Esophagus squamous epithelium (tissue), 5 donors: ENCODE measurements around the gene TMEM123. TPM values are rescaled to one million over a fixed set of nuclear protein-coding genes. Genes with fewer than 3 reads are reported as not detected.

ENCODE experiments used
- DNase-seq: peaks from one replicate; lab custom pipeline; 2025; lab: John Stamatoyannopoulos, UW
- H3K27ac ChIP-seq, 4 donors: fragments of 200-600 bp; sonication (generic); one replicate each; pipeline ENCODE4 v1.5.1; 2016 to 2019; ENCODE audit warnings: mild to moderate bottlenecking in 1 of 4
- H3K27me3 ChIP-seq, 4 donors: fragments of 200-600 bp; sonication (generic); 1 replicate in 3 of 4; 2 replicates in 1 of 4; pipeline versions ENCODE4 v1.5.1 to v1.6.0; 2017 to 2021; ENCODE audit warnings: antibody characterized with exemption in 1 of 4
- H3K36me3 ChIP-seq, 3 donors: fragments of 200-600 bp; sonication (generic); one replicate each; pipeline ENCODE4 v1.5.1; 2016 to 2019
- H3K4me1 ChIP-seq, 3 donors: fragments of 200-600 bp; sonication (generic); one replicate each; pipeline ENCODE4 v1.5.1; 2017 to 2019
- H3K4me3 ChIP-seq, 4 donors: fragments of 200-600 bp; sonication (generic); 1 replicate in 3 of 4; 2 replicates in 1 of 4; pipeline ENCODE4 v1.5.1; 2016 to 2019; ENCODE audit warnings: mild to moderate bottlenecking in 2 of 4, moderate library complexity in 1 of 4
- H3K9me3 ChIP-seq, 3 donors: fragments of 200-600 bp; sonication (generic); one replicate each; pipeline ENCODE4 v1.5.1; 2016 to 2019
- POLR2A ChIP-seq, 4 donors: fragments of 450-650 bp; IDR thresholded peaks; one replicate each; pipeline ENCODE4 v1.6.1; 2017; ENCODE audit warnings: antibody characterized with exemption in 4 of 4, mild to moderate bottlenecking in 4 of 4, moderate library complexity in 3 of 4
- WGBS, 2 donors: methylation state at CpG; one replicate each; pipeline ENCODE4 v1.1.5; 2018; 5-methylcytosine and 5-hydroxymethylcytosine counted together
- intact Hi-C: fragments of 100-400 bp; cut with DNase I; formaldehyde crosslinking; loops from one replicate; pipeline ENCODE4 v1.15.0; 2022
- total RNA-seq, 4 donors: library from RNA; depleted of rRNA; stranded (reverse); fragments of >200 nt; gene quantifications; one replicate each; pipeline ENCODE4 v1.1.0, GENCODE V29; 2016
- TF ChIP-seq, protein P1 (sequence below), 6 experiments: fragments of 450-650 bp in 4 of 6; fragments of 200-600 bp in 2 of 6; sonication (generic) in 2 of 6; IDR thresholded peaks; one replicate each; pipeline ENCODE4 v1.5.1; 2016 to 2019; ENCODE audit warnings: antibody characterized with exemption in 6 of 6, mild to moderate bottlenecking in 4 of 6, moderate library complexity in 4 of 6
- donor health status: DM: yes; HTN: yes; CAD: no.

Gene TMEM123
- total RNA-seq, 4 donors from 2014 or later = 53.2 to 152 (median 128) TPM

GRCh38 chr11:102387043-102387781 lies 65.4 kb downstream of the TMEM123 start:
- no peak overlapping the region for H3K27ac ChIP-seq
- 77 to 78% methylated on average over 6 to 8 of the region's 8 CpGs for whole genome bisulfite sequencing, 2 donors
- TF ChIP-seq, protein P1, sequence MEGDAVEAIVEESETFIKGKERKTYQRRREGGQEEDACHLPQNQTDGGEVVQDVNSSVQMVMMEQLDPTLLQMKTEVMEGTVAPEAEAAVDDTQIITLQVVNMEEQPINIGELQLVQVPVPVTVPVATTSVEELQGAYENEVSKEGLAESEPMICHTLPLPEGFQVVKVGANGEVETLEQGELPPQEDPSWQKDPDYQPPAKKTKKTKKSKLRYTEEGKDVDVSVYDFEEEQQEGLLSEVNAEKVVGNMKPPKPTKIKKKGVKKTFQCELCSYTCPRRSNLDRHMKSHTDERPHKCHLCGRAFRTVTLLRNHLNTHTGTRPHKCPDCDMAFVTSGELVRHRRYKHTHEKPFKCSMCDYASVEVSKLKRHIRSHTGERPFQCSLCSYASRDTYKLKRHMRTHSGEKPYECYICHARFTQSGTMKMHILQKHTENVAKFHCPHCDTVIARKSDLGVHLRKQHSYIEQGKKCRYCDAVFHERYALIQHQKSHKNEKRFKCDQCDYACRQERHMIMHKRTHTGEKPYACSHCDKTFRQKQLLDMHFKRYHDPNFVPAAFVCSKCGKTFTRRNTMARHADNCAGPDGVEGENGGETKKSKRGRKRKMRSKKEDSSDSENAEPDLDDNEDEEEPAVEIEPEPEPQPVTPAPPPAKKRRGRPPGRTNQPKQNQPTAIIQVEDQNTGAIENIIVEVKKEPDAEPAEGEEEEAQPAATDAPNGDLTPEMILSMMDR (IDR thresholded peaks at IDR 0.05) = no peak
- no peak for TF ChIP-seq POLR2A (IDR thresholded peaks at IDR 0.05)
- H3K9me3 ChIP-seq = no peaks in the 10 kb centered on the region
- peaks cover 0 to 71% (median 5%) of the 10 kb centered on the region in 3 donors for H3K36me3 ChIP-seq
- DNase-seq = no peak
- intact Hi-C loops = loop anchor here (10.0 kb wide), 1 partner anchor 108 kb away; no protein-coding TSS in a partner anchor
- no peak overlapping the region for H3K4me3 ChIP-seq
- no peaks in the 10 kb centered on the region for H3K27me3 ChIP-seq
- H3K4me1 ChIP-seq = no peaks in the 10 kb centered on the region

- intact Hi-C loops = loop anchor here (10.0 kb wide), 1 partner anchor 109 kb away; no protein-coding TSS in a partner anchor
- no peak for TF ChIP-seq POLR2A (IDR thresholded peaks at IDR 0.05)
- TF ChIP-seq, protein P1 (IDR thresholded peaks at IDR 0.05) = no peak
- peaks cover 0 to 71% (median 7%) of the 10 kb centered on the region in 3 donors for H3K36me3 ChIP-seq
- DNase-seq = no peak
- H3K4me3 ChIP-seq = no peak overlapping the region
- H3K27ac ChIP-seq = no peak overlapping the region
- H3K27me3 ChIP-seq = no peaks in the 10 kb centered on the region
- 82 to 88% methylated on average over 2 of the region's 2 CpGs for WGBS, 2 donors
- H3K4me1 ChIP-seq = no peaks in the 10 kb centered on the region
- no peaks in the 10 kb centered on the region for H3K9me3 ChIP-seq
These were observed 66.3 kb downstream of the TMEM123 start for GRCh38 chr11:102386136-102386734.

- WGBS, 2 donors = 73 to 74% methylated on average over 5 of the region's 5 CpGs
- H3K27me3 ChIP-seq = no peaks in the 10 kb centered on the region
- H3K4me3 ChIP-seq = no peak overlapping the region
- DNase-seq = no peak
- peaks cover 0 to 76% (median 9%) of the 10 kb centered on the region in 3 donors for H3K36me3 ChIP-seq
- intact Hi-C loops = loop anchor here (10.0 kb wide), 1 partner anchor 109 kb away; no protein-coding TSS in a partner anchor
- H3K27ac ChIP-seq = no peak overlapping the region
- H3K9me3 ChIP-seq = no peaks in the 10 kb centered on the region
- TF ChIP-seq, protein P1 (IDR thresholded peaks at IDR 0.05) = no peak
- TF ChIP-seq POLR2A (IDR thresholded peaks at IDR 0.05) = no peak
- H3K4me1 ChIP-seq = no peaks in the 10 kb centered on the region
These were observed 67.2 kb downstream of the TMEM123 start for GRCh38 chr11:102385085-102386007.

- no peak for DNase-seq
- Histone ChIP-seq H3K27ac (no peak overlapping the region), H3K9me3 (no peaks in the 10 kb centered on the region), H3K27me3 (no peaks in the 10 kb centered on the region), H3K4me1 (no peaks in the 10 kb centered on the region), H3K4me3 (no peak overlapping the region), H3K36me3 (peaks cover 0 to 82% (median 9%) of the 10 kb centered on the region in 3 donors)
- intact Hi-C loops = loop anchor here (10.0 kb wide), 1 partner anchor 110 kb away; no protein-coding TSS in a partner anchor
- 90 to 93% methylated on average over 9 to 11 of the region's 15 CpGs for WGBS, 2 donors
- TF ChIP-seq POLR2A (IDR thresholded peaks at IDR 0.05) = no peak
- TF ChIP-seq, protein P1 (IDR thresholded peaks at IDR 0.05) = no peak
These were observed 68.0 kb downstream of the TMEM123 start for GRCh38 chr11:102384419-102385079.
